ENCODE data around the gene KCNMA1. TPM values are rescaled to one million over a fixed set of nuclear protein-coding genes. Genes with fewer than 3 reads are reported as not detected.

KCNMA1 gene
- total RNA-seq, 1 donor from 2014 or later: 95.5 TPM

DNA sequence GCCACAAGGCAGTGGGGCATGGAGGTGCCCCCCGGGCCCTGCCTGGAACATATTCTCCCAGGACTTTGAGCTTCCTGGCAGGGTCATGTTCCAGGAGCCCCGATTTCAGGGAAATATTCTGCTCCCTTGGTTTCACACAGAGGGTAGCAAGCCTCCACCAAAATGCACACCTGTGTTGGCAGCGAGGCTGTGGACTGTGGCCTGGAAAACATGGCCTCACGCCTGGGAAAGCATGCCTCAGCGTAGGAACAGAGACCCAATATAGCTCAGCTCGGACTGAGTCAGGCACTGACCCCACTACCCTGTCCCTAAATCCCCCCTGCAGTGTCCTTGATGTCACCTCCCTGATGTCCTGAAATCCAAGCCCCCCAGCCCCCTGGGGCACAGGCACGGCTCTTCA lies 92.0 kb downstream of the KCNMA1 start:
- H3K9me3 Mint-ChIP-seq (ENCODE audit: unreplicated experiment): peaks cover 20% of the 10 kb centered on the region
- H3K27ac Mint-ChIP-seq (ENCODE audit: unreplicated experiment): peak overlapping the region; percentile 81
- H3K4me1 Mint-ChIP-seq (ENCODE audit: unreplicated experiment): peaks cover 47% of the 10 kb centered on the region
- TF ChIP-seq, protein P1, sequence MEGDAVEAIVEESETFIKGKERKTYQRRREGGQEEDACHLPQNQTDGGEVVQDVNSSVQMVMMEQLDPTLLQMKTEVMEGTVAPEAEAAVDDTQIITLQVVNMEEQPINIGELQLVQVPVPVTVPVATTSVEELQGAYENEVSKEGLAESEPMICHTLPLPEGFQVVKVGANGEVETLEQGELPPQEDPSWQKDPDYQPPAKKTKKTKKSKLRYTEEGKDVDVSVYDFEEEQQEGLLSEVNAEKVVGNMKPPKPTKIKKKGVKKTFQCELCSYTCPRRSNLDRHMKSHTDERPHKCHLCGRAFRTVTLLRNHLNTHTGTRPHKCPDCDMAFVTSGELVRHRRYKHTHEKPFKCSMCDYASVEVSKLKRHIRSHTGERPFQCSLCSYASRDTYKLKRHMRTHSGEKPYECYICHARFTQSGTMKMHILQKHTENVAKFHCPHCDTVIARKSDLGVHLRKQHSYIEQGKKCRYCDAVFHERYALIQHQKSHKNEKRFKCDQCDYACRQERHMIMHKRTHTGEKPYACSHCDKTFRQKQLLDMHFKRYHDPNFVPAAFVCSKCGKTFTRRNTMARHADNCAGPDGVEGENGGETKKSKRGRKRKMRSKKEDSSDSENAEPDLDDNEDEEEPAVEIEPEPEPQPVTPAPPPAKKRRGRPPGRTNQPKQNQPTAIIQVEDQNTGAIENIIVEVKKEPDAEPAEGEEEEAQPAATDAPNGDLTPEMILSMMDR (IDR thresholded peaks at IDR 0.05): no peak
- H3K4me3 Mint-ChIP-seq (ENCODE audit: unreplicated experiment): no peak overlapping the region
- H3K27me3 Mint-ChIP-seq (ENCODE audit: unreplicated experiment): no peaks in the 10 kb centered on the region
- no peak for DNase-seq (ENCODE audit: extremely low spot score, unreplicated experiment)
- H3K36me3 Mint-ChIP-seq (ENCODE audit: unreplicated experiment): peaks cover 21% of the 10 kb centered on the region

DNA sequence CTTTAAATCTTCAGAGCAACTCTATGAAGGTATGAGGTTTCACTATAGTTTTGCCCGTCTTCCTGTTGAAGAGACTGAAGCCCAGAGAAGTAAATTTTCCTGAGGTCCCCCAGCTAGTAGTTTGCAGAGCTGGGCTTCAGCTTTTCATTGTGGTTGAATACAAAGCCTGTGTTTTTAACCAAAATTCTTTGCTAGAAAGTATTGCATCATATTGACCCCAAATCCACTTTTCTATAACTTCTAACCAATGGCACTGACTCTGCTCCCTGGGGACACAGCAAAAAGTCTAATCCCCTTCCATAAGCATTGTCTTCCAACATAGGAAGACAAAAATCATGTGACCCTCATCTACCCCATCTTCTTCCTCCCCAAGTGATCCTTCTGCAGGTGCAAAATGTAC lies 93.0 kb downstream of the KCNMA1 start:
- peaks cover 20% of the 10 kb centered on the region for H3K9me3 Mint-ChIP-seq (ENCODE audit: unreplicated experiment)

DNA sequence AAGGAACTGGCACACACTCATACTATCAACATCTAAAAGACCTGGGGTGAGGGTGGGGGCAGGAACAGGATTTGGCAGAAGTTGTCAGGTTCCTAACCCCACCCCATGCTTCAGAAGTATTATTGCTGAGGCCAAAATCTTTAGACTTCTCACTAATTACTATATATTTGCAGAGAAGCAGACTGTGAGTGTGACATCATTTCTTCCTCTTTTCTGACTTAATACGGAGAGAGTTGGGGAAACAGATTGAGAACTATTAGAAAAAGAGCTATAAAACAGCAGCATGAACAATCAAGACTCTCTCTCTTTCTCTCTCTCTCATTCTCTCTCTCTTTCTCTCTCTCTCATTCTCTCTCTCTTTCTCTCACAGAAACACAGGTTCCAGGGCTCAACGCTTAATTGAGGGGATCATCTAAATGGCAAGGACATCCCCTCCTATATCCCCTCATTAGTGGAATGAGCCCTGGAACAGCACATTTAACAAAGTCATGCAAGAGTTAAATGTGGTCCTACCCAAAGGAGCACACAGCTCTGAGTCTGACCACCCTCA lies 94.8 kb downstream of the KCNMA1 start:
- peaks cover 34% of the 10 kb centered on the region for H3K4me1 Mint-ChIP-seq (ENCODE audit: unreplicated experiment)
- TF ChIP-seq, protein P1 (IDR thresholded peaks at IDR 0.05): no peak

More for the DNA sequence above, 93.0 kb downstream of the KCNMA1 start:
- Mint-ChIP-seq H3K27ac (ENCODE audit: unreplicated experiment) (no peak overlapping the region), H3K36me3 (ENCODE audit: unreplicated experiment) (peaks cover 18% of the 10 kb centered on the region), H3K4me3 (ENCODE audit: unreplicated experiment) (no peak overlapping the region), H3K27me3 (ENCODE audit: unreplicated experiment) (no peaks in the 10 kb centered on the region), H3K4me1 (ENCODE audit: unreplicated experiment) (peaks cover 43% of the 10 kb centered on the region)
- TF ChIP-seq, protein P1 (IDR thresholded peaks at IDR 0.05): no peak
- no peak for DNase-seq (ENCODE audit: extremely low spot score, unreplicated experiment)

DNA sequence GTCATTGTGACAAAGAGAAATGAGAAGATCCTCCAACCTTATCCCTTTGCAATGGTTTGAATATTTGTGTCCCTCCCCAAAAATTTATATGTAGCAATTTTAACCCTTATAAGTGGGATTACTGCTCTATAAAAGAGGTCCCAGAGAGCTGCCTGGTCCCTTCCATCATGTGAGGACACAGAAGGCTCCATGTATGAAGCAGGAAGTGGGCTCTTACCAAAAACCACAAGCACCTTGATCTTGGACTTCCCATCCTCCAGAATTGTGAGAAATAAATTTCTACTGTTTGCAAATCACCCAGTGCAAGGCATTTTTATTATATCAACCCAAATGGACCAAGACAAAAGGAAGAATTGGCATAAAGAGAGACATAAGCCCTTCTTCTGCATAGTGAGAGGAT lies 95.7 kb downstream of the KCNMA1 start:
- no peaks in the 10 kb centered on the region for H3K27me3 Mint-ChIP-seq (ENCODE audit: unreplicated experiment)
- DNase-seq (ENCODE audit: extremely low spot score, unreplicated experiment): no peak
- H3K4me3 Mint-ChIP-seq (ENCODE audit: unreplicated experiment): no peak overlapping the region
- peaks cover 28% of the 10 kb centered on the region for H3K4me1 Mint-ChIP-seq (ENCODE audit: unreplicated experiment)
- no peak overlapping the region for H3K27ac Mint-ChIP-seq (ENCODE audit: unreplicated experiment)
- H3K36me3 Mint-ChIP-seq (ENCODE audit: unreplicated experiment): peaks cover 13% of the 10 kb centered on the region
- H3K9me3 Mint-ChIP-seq (ENCODE audit: unreplicated experiment): peaks cover 20% of the 10 kb centered on the region
- TF ChIP-seq, protein P1 (IDR thresholded peaks at IDR 0.05): no peak

More for the DNA sequence above, 94.8 kb downstream of the KCNMA1 start:
- peaks cover 20% of the 10 kb centered on the region for H3K9me3 Mint-ChIP-seq (ENCODE audit: unreplicated experiment)
- no peak overlapping the region for H3K4me3 Mint-ChIP-seq (ENCODE audit: unreplicated experiment)
- peaks cover 13% of the 10 kb centered on the region for H3K36me3 Mint-ChIP-seq (ENCODE audit: unreplicated experiment)
- H3K27ac Mint-ChIP-seq (ENCODE audit: unreplicated experiment): no peak overlapping the region
- no peak for DNase-seq (ENCODE audit: extremely low spot score, unreplicated experiment)
- no peaks in the 10 kb centered on the region for H3K27me3 Mint-ChIP-seq (ENCODE audit: unreplicated experiment)

DNA sequence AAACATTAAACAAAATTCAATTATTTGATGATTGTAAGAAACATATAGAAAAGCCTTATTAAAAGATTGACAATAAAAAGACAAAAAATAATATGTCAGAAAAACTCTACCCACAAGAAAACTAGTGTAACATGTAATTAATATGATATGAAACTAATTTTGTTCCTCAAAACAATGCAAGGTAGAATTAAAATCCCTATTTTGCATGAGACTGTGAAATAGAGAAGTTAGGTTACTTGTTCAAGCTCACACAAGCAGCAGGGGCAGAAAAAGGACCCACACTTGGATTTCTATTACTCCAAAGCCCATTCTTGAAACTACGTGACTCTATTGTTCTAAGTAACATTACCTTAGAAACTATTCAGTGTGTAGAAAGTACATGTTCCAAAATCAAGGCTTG lies 96.4 kb downstream of the KCNMA1 start:
- Mint-ChIP-seq H3K27ac (ENCODE audit: unreplicated experiment) (no peak overlapping the region), H3K4me3 (ENCODE audit: unreplicated experiment) (no peak overlapping the region), H3K36me3 (ENCODE audit: unreplicated experiment) (peaks cover 13% of the 10 kb centered on the region), H3K4me1 (ENCODE audit: unreplicated experiment) (peaks cover 25% of the 10 kb centered on the region), H3K9me3 (ENCODE audit: unreplicated experiment) (peaks cover 20% of the 10 kb centered on the region), H3K27me3 (ENCODE audit: unreplicated experiment) (no peaks in the 10 kb centered on the region)
- DNase-seq (ENCODE audit: extremely low spot score, unreplicated experiment): no peak
- TF ChIP-seq, protein P1 (IDR thresholded peaks at IDR 0.05): no peak

Data from osteocyte (in vitro differentiated cells).